HCT116 (cell line): ENCODE data around the gene MED16. TPM values are rescaled to one million over a fixed set of nuclear protein-coding genes. Genes with fewer than 3 reads are reported as not detected.

Experiments used
- ATAC-seq: fragments of 200-7000 bp; cut with Tn5 transposase; 2 replicates; pipeline ENCODE4 v1.9.1; 2020; ENCODE audit warnings: mild to moderate bottlenecking, moderate library complexity
- BruUV-seq: library from RNA; stranded (reverse); fragments of 400-500 nt; replicated peaks from 2 replicates; lab custom pipeline; 2021; lab: Mats Ljungman, UMichigan
- CTCF ChIA-PET: fragments of 300-600 bp; sonication (Branson Sonifier 250); formaldehyde crosslinking; loops from one replicate; lab custom pipeline; 2021; ENCODE audit warnings: antibody characterized with exemption; lab: Charles Lee
- POLR2A ChIA-PET: fragments of 300-600, 350-600 bp; sonication (Branson Sonifier 250); formaldehyde crosslinking; loops from one replicate; lab custom pipeline; 2021; ENCODE audit warnings: antibody characterized with exemption; lab: Charles Lee
- RAD21 ChIA-PET, 2 experiments: fragments of 300-600 bp; sonication (Branson Sonifier 250); formaldehyde crosslinking; loops; one replicate each; lab custom pipeline; 2023; ENCODE audit warnings: low total read pairs in 2 of 2; ENCODE audit not compliant: uncharacterized antibody in 2 of 2, unreplicated experiment in 2 of 2, low non-redundant PET in 1 of 2; lab: Charles Lee
- DNase-seq: peaks from one replicate; pipeline ENCODE4 v3.0.0-alpha.2; 2010; ENCODE audit warnings: low read depth, low spot score
- H2AFZ ChIP-seq: fragments of 200-600 bp; shearing (Covaris generic), sonication (generic); 2 replicates; pipeline ENCODE4 v1.6.1; 2017; ENCODE audit warnings: low read depth, mixed run types, mixed read lengths, antibody characterized with exemption, low read length; ENCODE audit not compliant: poor library complexity, severe bottlenecking
- H3K27ac ChIP-seq: 2 replicates; pipeline ENCODE4 v1.5.1; 2012; ENCODE audit warnings: low read depth, low read length
- H3K27me3 ChIP-seq: fragments of 200-600 bp; sonication (generic); 2 replicates; pipeline ENCODE4 v1.6.1; 2016; ENCODE audit warnings: mixed run types, low read length, mixed read lengths; ENCODE audit not compliant: insufficient read depth
- H3K36me3 ChIP-seq, 2 experiments: fragments of 200-500 bp in 1 of 2; fragments of 200-600 bp in 1 of 2; sonication (Bioruptor generic) in 1 of 2; sonication (generic) in 1 of 2; 2 replicates each; pipeline versions ENCODE4 v1.5.1 to v1.6.1; 2014 to 2016; ENCODE audit warnings: low read length in 2 of 2, inconsistent platforms in 1 of 2, mixed read lengths in 1 of 2, mixed run types in 1 of 2; ENCODE audit not compliant: insufficient read depth in 2 of 2, control insufficient read depth in 1 of 2
- H3K4me1 ChIP-seq, 2 experiments: fragments of 200-600 bp in 1 of 2; sonication (generic) in 1 of 2; 2 replicates each; pipeline versions ENCODE4 v1.5.1 to v1.6.1; 2012 to 2017; ENCODE audit warnings: low read length in 2 of 2, inconsistent platforms in 1 of 2, mild to moderate bottlenecking in 1 of 2, mixed read lengths in 1 of 2, mixed run types in 1 of 2, moderate library complexity in 1 of 2; ENCODE audit not compliant: insufficient read depth in 2 of 2, control insufficient read depth in 1 of 2
- H3K4me2 ChIP-seq: fragments of 200-600 bp; sonication (generic); 2 replicates; pipeline ENCODE4 v1.6.1; 2017; ENCODE audit warnings: mixed run types, low read length, mixed read lengths
- H3K4me3 ChIP-seq, 2 experiments: fragments of 200-600 bp in 1 of 2; sonication (generic) in 1 of 2; replicated peaks in 1 of 2; 2 replicates each; pipeline ENCODE4 v1.5.1; 2011 to 2016; ENCODE audit warnings: low read length in 2 of 2, control low read depth in 1 of 2, low read depth in 1 of 2, mild to moderate bottlenecking in 1 of 2, mixed read lengths in 1 of 2, mixed run types in 1 of 2
- H3K79me2 ChIP-seq: fragments of 200-600 bp; sonication (generic); 2 replicates; pipeline ENCODE4 v1.6.1; 2017; ENCODE audit warnings: mild to moderate bottlenecking, mixed run types, low read length, moderate library complexity, mixed read lengths; ENCODE audit not compliant: insufficient read depth
- H3K9ac ChIP-seq: fragments of 200-600 bp; sonication (generic); 2 replicates; pipeline ENCODE4 v1.6.1; 2016; ENCODE audit warnings: low read length, mixed read lengths
- H3K9me2 ChIP-seq: fragments of 200-600 bp; sonication (generic), shearing (Covaris generic); 2 replicates; pipeline ENCODE4 v1.6.1; 2017; ENCODE audit warnings: mixed run types, mild to moderate bottlenecking, moderate library complexity; ENCODE audit not compliant: insufficient read depth
- H3K9me3 ChIP-seq, 2 experiments: fragments of 200-500 bp in 1 of 2; fragments of 200-600 bp in 1 of 2; sonication (Bioruptor generic) in 1 of 2; sonication (generic) in 1 of 2; 2 replicates each; pipeline ENCODE4 v1.6.1; 2014 to 2017; ENCODE audit warnings: low read length in 2 of 2, mixed read lengths in 2 of 2, inconsistent platforms in 1 of 2, low read depth in 1 of 2, mild to moderate bottlenecking in 1 of 2, mixed run types in 1 of 2, moderate library complexity in 1 of 2; ENCODE audit not compliant: control insufficient read depth in 1 of 2, insufficient read depth in 1 of 2
- H4K20me1 ChIP-seq: fragments of 200-600 bp; sonication (generic), shearing (Covaris generic); 2 replicates; pipeline ENCODE4 v1.6.1; 2017; ENCODE audit warnings: mixed run types, mild to moderate bottlenecking, moderate library complexity; ENCODE audit not compliant: insufficient read depth
- CEBPB ChIP-seq: IDR thresholded peaks from 2 replicates; pipeline ENCODE4 v1.6.1; 2012; ENCODE audit warnings: low read depth
- EGR1 ChIP-seq: IDR thresholded peaks from 2 replicates; pipeline ENCODE4 v1.6.1; 2012; ENCODE audit warnings: low read depth
- EZH2 ChIP-seq: fragments of 200-600 bp; sonication (generic); IDR thresholded peaks from 2 replicates; pipeline ENCODE4 v1.6.1; 2017; ENCODE audit warnings: antibody characterized with exemption, mixed run types
- EZH2phosphoT487 ChIP-seq: fragments of 200-600 bp; IDR thresholded peaks from 2 replicates; pipeline ENCODE4 v1.6.1; 2018; ENCODE audit warnings: antibody characterized with exemption, borderline replicate concordance
- FOSL1 ChIP-seq: IDR thresholded peaks from 2 replicates; pipeline ENCODE4 v1.6.1; 2012; ENCODE audit warnings: low read depth
- JUND ChIP-seq: IDR thresholded peaks from 2 replicates; pipeline ENCODE4 v1.6.1; 2012
- POLR2AphosphoS5 ChIP-seq: IDR thresholded peaks from 2 replicates; pipeline ENCODE4 v1.6.1; 2011; ENCODE audit warnings: mild to moderate bottlenecking, low read depth, low read length, moderate library complexity
- RAD21 ChIP-seq: IDR thresholded peaks from 2 replicates; pipeline ENCODE4 v1.6.1; 2012; ENCODE audit warnings: low read depth, mild to moderate bottlenecking
- SP1 ChIP-seq: IDR thresholded peaks from 2 replicates; pipeline ENCODE4 v1.6.1; 2012; ENCODE audit warnings: low read depth
- SRF ChIP-seq: IDR thresholded peaks from 2 replicates; pipeline ENCODE4 v1.6.1; 2012; ENCODE audit warnings: low read depth
- TCF7L2 ChIP-seq: IDR thresholded peaks from 2 replicates; pipeline ENCODE4 v1.7.0; 2011; ENCODE audit warnings: borderline replicate concordance, inconsistent platforms; ENCODE audit not compliant: insufficient read depth, insufficient read length; ENCODE audit errors: extremely low read depth
- intact Hi-C: fragments of 100-400 bp; cut with micrococcal nuclease; formaldehyde crosslinking; loops from 2 replicates; pipeline ENCODE4 v1.10.0; 2022
- total RNA-seq: library from RNA; stranded (reverse); gene quantifications from one replicate; pipeline ENCODE4 v1.2.1, GENCODE V29; 2021; ENCODE audit not compliant: unreplicated experiment
- TF ChIP-seq, protein P1 (sequence below): IDR thresholded peaks from 2 replicates; pipeline ENCODE4 v1.6.1; 2011; ENCODE audit warnings: mild to moderate bottlenecking, low read length, moderate library complexity; ENCODE audit not compliant: insufficient replicate concordance; ENCODE audit errors: extremely low read depth
- TF ChIP-seq, protein P2 (sequence below): IDR thresholded peaks from 2 replicates; pipeline ENCODE4 v1.6.1; 2012
- TF ChIP-seq, protein P3 (sequence below), 3 experiments: fragments of 200-600 bp in 1 of 3; sonication (generic) in 1 of 3; IDR thresholded peaks in 2 of 3; conservative IDR thresholded peaks in 1 of 3; 2 replicates each; pipeline ENCODE4 v1.5.1; 2012 to 2017; ENCODE audit warnings: low read depth in 2 of 3, low read length in 2 of 3, antibody characterized with exemption in 1 of 3, borderline replicate concordance in 1 of 3, control low read depth in 1 of 3, mild to moderate bottlenecking in 1 of 3, mixed read lengths in 1 of 3, mixed run types in 1 of 3, moderate library complexity in 1 of 3; ENCODE audit not compliant: insufficient read depth in 1 of 3
- TF ChIP-seq, protein P4 (sequence below): IDR thresholded peaks from 2 replicates; pipeline ENCODE4 v1.6.1; 2012; ENCODE audit warnings: low read depth

Gene MED16
- total RNA-seq, 1 experiment from 2014 or later, result 73.6 TPM

DNA sequence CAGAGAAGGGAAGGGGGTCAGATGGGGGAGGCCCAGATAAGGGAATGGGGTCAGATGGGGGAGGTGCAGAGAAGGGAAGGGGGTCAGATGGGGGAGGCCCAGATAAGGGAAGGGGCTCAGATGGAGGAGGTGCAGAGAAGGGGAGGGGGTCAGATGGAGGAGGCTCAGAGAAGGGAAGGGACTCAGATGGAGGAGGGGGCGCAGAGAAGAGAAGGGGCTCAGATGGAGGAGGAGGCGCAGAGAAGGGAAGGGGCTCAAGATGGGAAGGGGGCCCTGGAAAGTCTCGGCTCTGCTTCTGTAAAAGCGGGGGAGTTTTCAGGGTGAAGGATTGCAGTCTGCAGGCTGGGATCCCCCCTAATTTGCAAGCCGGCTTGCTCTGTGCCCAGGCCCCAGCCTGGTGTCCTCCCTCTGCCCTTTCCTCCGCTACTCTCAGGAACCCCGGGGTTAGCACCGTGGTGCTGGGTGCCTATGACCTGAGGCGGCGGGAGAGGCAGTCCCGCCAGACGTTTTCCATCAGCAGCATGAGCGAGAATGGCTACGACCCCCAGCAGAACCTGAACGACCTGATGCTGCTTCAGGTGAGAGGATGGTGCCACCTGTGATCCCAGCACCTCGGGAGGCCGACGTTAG, 63.7 kb downstream of the MED16 start:
- Histone ChIP-seq H3K36me3 (no peaks in the 10 kb centered on the region), H3K9me3 (no peaks in the 10 kb centered on the region), H3K4me1 (peaks cover 0 to 4% of the 10 kb centered on the region in 2 experiments; a peak in 3 of 4 replicates), H3K27ac (no peak overlapping the region), H3K4me2 (no peak overlapping the region), H3K4me3 (no peak overlapping the region), H3K79me2 (no peaks in the 10 kb centered on the region), H2AFZ (no peak overlapping the region), H3K9me2 (no peaks in the 10 kb centered on the region), H3K9ac (no peak overlapping the region), H4K20me1 (no peaks in the 10 kb centered on the region), H3K27me3 (no peaks in the 10 kb centered on the region)
- no peak for TF ChIP-seq EZH2
- TF ChIP-seq EZH2phosphoT487, result no peak
- TF ChIP-seq FOSL1, result no peak
- TF ChIP-seq, protein P1, sequence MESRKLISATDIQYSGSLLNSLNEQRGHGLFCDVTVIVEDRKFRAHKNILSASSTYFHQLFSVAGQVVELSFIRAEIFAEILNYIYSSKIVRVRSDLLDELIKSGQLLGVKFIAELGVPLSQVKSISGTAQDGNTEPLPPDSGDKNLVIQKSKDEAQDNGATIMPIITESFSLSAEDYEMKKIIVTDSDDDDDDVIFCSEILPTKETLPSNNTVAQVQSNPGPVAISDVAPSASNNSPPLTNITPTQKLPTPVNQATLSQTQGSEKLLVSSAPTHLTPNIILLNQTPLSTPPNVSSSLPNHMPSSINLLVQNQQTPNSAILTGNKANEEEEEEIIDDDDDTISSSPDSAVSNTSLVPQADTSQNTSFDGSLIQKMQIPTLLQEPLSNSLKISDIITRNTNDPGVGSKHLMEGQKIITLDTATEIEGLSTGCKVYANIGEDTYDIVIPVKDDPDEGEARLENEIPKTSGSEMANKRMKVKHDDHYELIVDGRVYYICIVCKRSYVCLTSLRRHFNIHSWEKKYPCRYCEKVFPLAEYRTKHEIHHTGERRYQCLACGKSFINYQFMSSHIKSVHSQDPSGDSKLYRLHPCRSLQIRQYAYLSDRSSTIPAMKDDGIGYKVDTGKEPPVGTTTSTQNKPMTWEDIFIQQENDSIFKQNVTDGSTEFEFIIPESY, result no peak
- TF ChIP-seq, protein P2, sequence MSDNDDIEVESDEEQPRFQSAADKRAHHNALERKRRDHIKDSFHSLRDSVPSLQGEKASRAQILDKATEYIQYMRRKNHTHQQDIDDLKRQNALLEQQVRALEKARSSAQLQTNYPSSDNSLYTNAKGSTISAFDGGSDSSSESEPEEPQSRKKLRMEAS, result no peak
- no peak for TF ChIP-seq CEBPB
- no peak for TF ChIP-seq SRF
- TF ChIP-seq, protein P3, sequence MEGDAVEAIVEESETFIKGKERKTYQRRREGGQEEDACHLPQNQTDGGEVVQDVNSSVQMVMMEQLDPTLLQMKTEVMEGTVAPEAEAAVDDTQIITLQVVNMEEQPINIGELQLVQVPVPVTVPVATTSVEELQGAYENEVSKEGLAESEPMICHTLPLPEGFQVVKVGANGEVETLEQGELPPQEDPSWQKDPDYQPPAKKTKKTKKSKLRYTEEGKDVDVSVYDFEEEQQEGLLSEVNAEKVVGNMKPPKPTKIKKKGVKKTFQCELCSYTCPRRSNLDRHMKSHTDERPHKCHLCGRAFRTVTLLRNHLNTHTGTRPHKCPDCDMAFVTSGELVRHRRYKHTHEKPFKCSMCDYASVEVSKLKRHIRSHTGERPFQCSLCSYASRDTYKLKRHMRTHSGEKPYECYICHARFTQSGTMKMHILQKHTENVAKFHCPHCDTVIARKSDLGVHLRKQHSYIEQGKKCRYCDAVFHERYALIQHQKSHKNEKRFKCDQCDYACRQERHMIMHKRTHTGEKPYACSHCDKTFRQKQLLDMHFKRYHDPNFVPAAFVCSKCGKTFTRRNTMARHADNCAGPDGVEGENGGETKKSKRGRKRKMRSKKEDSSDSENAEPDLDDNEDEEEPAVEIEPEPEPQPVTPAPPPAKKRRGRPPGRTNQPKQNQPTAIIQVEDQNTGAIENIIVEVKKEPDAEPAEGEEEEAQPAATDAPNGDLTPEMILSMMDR (IDR thresholded peaks at IDR 0.05 in 2 of 3, conservative IDR thresholded peaks at IDR 0.05 in 1 of 3; ENCODE audit: borderline replicate concordance in 1 of 3, insufficient read depth in 1 of 3, low read depth in 2 of 3, low read length in 2 of 3), result no peak
- no peak for TF ChIP-seq TCF7L2
- no peak for TF ChIP-seq JUND
- no peak for TF ChIP-seq SP1
- TF ChIP-seq POLR2AphosphoS5, result no peak
- no peak for TF ChIP-seq RAD21
- no peak for TF ChIP-seq EGR1
- TF ChIP-seq, protein P4, sequence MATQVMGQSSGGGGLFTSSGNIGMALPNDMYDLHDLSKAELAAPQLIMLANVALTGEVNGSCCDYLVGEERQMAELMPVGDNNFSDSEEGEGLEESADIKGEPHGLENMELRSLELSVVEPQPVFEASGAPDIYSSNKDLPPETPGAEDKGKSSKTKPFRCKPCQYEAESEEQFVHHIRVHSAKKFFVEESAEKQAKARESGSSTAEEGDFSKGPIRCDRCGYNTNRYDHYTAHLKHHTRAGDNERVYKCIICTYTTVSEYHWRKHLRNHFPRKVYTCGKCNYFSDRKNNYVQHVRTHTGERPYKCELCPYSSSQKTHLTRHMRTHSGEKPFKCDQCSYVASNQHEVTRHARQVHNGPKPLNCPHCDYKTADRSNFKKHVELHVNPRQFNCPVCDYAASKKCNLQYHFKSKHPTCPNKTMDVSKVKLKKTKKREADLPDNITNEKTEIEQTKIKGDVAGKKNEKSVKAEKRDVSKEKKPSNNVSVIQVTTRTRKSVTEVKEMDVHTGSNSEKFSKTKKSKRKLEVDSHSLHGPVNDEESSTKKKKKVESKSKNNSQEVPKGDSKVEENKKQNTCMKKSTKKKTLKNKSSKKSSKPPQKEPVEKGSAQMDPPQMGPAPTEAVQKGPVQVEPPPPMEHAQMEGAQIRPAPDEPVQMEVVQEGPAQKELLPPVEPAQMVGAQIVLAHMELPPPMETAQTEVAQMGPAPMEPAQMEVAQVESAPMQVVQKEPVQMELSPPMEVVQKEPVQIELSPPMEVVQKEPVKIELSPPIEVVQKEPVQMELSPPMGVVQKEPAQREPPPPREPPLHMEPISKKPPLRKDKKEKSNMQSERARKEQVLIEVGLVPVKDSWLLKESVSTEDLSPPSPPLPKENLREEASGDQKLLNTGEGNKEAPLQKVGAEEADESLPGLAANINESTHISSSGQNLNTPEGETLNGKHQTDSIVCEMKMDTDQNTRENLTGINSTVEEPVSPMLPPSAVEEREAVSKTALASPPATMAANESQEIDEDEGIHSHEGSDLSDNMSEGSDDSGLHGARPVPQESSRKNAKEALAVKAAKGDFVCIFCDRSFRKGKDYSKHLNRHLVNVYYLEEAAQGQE, result no peak
- ATAC-seq (no peak), DNase-seq (no peak)
- BruUV-seq, result no TSS peak
- ChIA-PET POLR2A (no interaction called here), RAD21 (no interaction called here), CTCF (no interaction called here)
- intact Hi-C loops, result no loop called here
